SHP77 treated with DMSO at 0.1 percent for 48 hours (cell line): ENCODE measurements around the gene CCDC85C.

ENCODE experiments used
- DNase-seq: peaks from one replicate; lab custom pipeline; 2025; lab: John Stamatoyannopoulos, UW

Gene CCDC85C

GRCh38 chr14:99556134-99556791 is 47.7 kb downstream of the CCDC85C start:
- DNase-seq, result no peak

GRCh38 chr14:99554757-99555531 is 49.1 kb downstream of the CCDC85C start:
- no peak for DNase-seq

- no peak for DNase-seq
These were observed 49.8 kb downstream of the CCDC85C start for GRCh38 chr14:99554184-99554583.

- no peak for DNase-seq
These were observed 51.3 kb downstream of the CCDC85C start for GRCh38 chr14:99552572-99553216.

- DNase-seq, result no peak
These were observed 51.9 kb downstream of the CCDC85C start for GRCh38 chr14:99552021-99552553.

- no peak for DNase-seq
These were observed 52.7 kb downstream of the CCDC85C start for GRCh38 chr14:99551034-99551922.

GRCh38 chr14:99550387-99550992 is 53.5 kb downstream of the CCDC85C start:
- no peak for DNase-seq

- DNase-seq, result no peak
These were observed 54.3 kb downstream of the CCDC85C start for GRCh38 chr14:99549684-99550083.

- DNase-seq, result no peak
These were observed 55.0 kb downstream of the CCDC85C start for GRCh38 chr14:99548871-99549515.

- DNase-seq, result no peak
These were observed 55.8 kb downstream of the CCDC85C start for GRCh38 chr14:99548255-99548654.

GRCh38 chr14:99546234-99546879 is 57.6 kb downstream of the CCDC85C start:
- DNase-seq, result no peak

GRCh38 chr14:99545586-99545985 is 58.4 kb downstream of the CCDC85C start:
- no peak for DNase-seq

- no peak for DNase-seq
These were observed 59.0 kb downstream of the CCDC85C start for GRCh38 chr14:99544991-99545390.

- no peak for DNase-seq
These were observed 60.0 kb downstream of the CCDC85C start for GRCh38 chr14:99543985-99544384.

GRCh38 chr14:99543370-99543769 is 60.6 kb downstream of the CCDC85C start:
- no peak for DNase-seq

- DNase-seq, result no peak
These were observed 61.4 kb downstream of the CCDC85C start for GRCh38 chr14:99542566-99542965.

GRCh38 chr14:99541677-99542470 is 62.1 kb downstream of the CCDC85C start:
- DNase-seq, result no peak

GRCh38 chr14:99541211-99541610 is 62.8 kb downstream of the CCDC85C start:
- DNase-seq, result no peak
